Mammary epithelial cell (primary cell): ENCODE measurements around the gene FMN1.

Experiments used
- EZH2 ChIP-seq: IDR thresholded peaks from 2 replicates; pipeline ENCODE4 v1.6.1; 2012; ENCODE audit warnings: low read length, inconsistent platforms, borderline replicate concordance
- TF ChIP-seq, protein P1 (sequence below), 2 donors: IDR thresholded peaks in 1 of 2; conservative IDR thresholded peaks in 1 of 2; 2 replicates each; pipeline ENCODE4 v1.5.1; 2011 to 2012; ENCODE audit warnings: inconsistent platforms in 2 of 2, low read length in 2 of 2, mild to moderate bottlenecking in 2 of 2, control low read depth in 1 of 2, low read depth in 1 of 2; ENCODE audit not compliant: insufficient read depth in 1 of 2; ENCODE audit errors: extremely low read depth in 1 of 2

DNA sequence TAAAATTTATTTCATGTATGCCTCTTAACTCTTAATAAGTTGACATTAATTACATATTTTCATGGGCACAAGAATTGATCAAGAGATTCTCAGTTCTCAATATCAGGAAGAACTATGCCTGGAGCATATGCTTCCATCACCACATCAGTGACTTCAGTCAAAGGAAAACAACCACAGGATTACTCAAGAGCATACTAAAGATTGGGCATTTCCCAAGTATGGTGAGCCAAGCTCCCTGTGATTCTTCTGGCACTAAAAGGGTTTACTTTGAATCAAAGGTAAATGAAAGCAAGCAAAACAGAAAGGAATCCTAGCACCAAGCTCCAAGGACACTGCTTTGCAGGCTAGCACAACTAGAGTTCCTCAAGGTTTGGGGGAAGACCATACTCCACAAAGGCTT lies 44.6 kb downstream of the FMN1 start:
- TF ChIP-seq, protein P1, sequence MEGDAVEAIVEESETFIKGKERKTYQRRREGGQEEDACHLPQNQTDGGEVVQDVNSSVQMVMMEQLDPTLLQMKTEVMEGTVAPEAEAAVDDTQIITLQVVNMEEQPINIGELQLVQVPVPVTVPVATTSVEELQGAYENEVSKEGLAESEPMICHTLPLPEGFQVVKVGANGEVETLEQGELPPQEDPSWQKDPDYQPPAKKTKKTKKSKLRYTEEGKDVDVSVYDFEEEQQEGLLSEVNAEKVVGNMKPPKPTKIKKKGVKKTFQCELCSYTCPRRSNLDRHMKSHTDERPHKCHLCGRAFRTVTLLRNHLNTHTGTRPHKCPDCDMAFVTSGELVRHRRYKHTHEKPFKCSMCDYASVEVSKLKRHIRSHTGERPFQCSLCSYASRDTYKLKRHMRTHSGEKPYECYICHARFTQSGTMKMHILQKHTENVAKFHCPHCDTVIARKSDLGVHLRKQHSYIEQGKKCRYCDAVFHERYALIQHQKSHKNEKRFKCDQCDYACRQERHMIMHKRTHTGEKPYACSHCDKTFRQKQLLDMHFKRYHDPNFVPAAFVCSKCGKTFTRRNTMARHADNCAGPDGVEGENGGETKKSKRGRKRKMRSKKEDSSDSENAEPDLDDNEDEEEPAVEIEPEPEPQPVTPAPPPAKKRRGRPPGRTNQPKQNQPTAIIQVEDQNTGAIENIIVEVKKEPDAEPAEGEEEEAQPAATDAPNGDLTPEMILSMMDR (conservative IDR thresholded peaks at IDR 0.05 in 1 of 2, IDR thresholded peaks at IDR 0.05 in 1 of 2; ENCODE audit: extremely low read depth in 1 of 2, insufficient read depth in 1 of 2, low read depth in 1 of 2, low read length in 2 of 2): no peak
- TF ChIP-seq EZH2: no peak
